ENCODE measurements around the gene ACVRL1.

Gene ACVRL1

DNA sequence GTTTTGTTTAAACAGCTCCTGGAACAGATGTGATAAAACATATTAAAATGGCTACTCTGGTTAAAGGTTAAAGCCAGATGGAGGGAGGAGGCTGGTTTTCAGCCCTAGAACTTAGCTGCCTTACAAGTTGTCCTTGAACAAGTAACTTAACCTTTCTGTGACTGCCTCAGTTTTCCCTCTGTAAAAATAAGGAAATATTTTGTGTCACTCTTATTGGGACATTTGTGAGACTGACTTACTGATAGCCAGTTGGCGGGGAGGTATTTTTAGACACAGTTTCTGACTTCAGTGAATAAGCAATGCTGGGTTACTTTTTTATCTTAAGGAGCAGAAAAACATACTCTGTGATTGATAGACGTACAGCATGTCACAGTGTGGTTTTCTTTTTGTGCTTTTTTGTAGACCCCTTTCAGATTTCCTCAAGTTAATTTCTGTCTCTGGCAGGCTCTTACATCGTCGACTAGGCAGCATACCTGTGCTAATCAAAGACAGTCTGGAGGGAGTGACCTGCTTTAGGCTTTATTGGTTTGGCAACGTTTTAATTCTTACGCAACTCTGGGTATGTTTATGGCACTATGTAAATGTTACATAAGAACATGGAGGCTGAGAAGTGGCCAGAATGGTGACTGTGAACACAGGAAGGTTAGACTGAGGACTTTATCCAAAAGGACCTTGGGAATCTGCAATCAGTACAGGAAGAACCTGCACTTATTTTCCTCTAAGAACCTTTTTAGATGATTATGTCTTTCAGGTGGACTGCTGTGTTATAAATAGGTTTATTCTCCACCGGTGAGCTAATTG is 47.5 kb downstream of the ACVRL1 start:
- Histone ChIP-seq H3K4me1 (peaks cover 17% of the 10 kb centered on the region), H3K4me3 (no peak overlapping the region), H3K27me3 (ENCODE audit: low read depth) (peaks cover 12% of the 10 kb centered on the region), H3K9me3 (no peaks in the 10 kb centered on the region), H3K36me3 (replicated peaks) (0 out of 2 replicates have a peak, but pooled peaks cover 4% of the 10 kb centered on the region)
- in situ Hi-C loops (cut with MboI; ENCODE audit: low sequenced_read_pairs): no loop called here
- no peak for DNase-seq (ENCODE audit: low spot score in 2 of 2)

DNA sequence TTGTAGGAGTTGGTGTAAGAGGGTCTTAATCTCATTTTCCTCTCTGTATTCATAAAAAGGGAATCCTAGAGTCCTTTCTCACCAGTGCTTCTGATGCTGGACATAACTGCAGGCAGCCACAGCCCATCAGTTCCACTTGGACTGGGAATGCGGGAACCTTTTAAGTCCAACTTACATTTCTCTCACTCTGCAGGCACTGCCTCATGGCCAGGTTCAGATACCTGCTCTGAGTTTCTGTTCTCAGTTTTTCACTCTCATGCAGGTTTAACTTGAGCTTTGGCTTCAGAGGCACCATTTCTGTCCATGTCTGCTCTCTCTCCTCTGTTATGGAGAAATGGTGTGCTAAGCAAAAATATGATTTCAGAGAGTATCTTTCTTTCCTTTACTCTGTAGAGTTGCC is 48.4 kb downstream of the ACVRL1 start:
- Histone ChIP-seq H3K36me3 (replicated peaks) (peaks cover 8% of the 10 kb centered on the region), H3K9me3 (no peaks in the 10 kb centered on the region), H3K4me1 (peaks cover 16% of the 10 kb centered on the region), H3K27me3 (ENCODE audit: low read depth) (peaks cover 5% of the 10 kb centered on the region), H3K4me3 (no peak overlapping the region)
- no peak for DNase-seq (ENCODE audit: low spot score in 2 of 2)
- in situ Hi-C loops (cut with MboI; ENCODE audit: low sequenced_read_pairs): no loop called here

DNA sequence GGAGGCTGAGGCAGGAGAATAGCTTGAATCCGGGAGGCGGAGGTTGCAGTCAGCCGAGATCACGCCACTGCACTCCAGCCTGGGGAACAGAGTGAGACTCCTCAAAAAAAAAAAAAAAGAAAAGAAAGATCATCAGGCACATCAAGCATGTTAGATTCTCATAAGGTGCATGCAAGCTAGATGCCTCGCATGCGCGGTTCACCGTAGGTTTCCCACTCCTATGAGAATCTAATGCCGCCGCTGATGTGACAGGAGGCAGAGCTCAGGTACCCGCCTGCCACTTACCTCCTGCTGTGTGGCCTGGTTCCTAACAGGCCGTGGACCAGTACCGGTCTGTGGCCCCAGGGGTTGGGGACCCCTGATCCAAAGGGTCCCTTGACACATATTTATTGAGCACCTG is 51.2 kb downstream of the ACVRL1 start:
- Histone ChIP-seq H3K27me3 (ENCODE audit: low read depth) (no peaks in the 10 kb centered on the region), H3K4me3 (no peak overlapping the region), H3K36me3 (replicated peaks) (peaks cover 19% of the 10 kb centered on the region), H3K9me3 (no peaks in the 10 kb centered on the region), H3K4me1 (peaks cover 16% of the 10 kb centered on the region)
- no peak for DNase-seq (ENCODE audit: low spot score in 2 of 2)
- in situ Hi-C loops (cut with MboI; ENCODE audit: low sequenced_read_pairs): no loop called here

DNA sequence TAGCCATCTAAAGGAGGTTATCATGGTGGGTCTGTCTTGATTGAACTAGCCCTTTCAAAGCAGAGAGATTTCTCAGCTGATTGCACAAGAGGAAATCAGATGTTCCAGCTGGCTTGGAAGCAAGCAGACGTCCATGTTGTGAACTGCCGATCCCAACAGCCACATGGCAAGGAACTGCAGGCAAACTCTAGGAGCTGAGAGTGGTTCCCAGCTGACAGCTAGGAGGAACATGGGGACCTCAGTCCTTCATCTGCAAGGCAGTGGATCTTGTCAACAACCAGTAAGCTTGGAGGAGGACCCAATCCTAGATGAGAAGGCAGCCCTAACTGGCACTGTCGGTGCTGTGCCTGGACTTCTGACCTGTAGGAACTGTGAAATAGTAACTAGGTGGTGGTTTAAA is 51.9 kb downstream of the ACVRL1 start:
- Histone ChIP-seq H3K4me3 (no peak overlapping the region), H3K9me3 (no peaks in the 10 kb centered on the region), H3K4me1 (peaks cover 14% of the 10 kb centered on the region), H3K27me3 (ENCODE audit: low read depth) (no peaks in the 10 kb centered on the region), H3K36me3 (replicated peaks) (peaks cover 22% of the 10 kb centered on the region)
- in situ Hi-C loops (cut with MboI; ENCODE audit: low sequenced_read_pairs): no loop called here
- DNase-seq (ENCODE audit: low spot score in 2 of 2): no peak

DNA sequence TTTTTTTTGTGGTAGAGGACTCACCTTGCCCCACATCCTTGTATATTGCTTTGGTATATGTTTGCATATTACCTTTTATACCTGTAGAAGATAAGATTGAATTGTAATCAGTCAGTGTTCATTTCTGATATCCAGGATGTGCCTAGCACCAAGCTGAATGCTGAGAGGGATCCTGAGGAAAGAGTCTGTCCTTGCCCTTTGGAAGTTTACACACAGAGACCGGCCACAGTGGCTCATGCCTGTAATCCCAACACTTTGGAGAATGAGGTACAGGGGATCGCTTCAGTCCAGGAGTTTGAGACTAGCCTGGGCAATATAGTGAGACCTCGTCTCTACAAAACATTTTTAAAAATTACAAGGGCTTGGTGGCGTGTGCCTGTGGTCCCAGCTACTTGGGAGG is 52.6 kb downstream of the ACVRL1 start:
- Histone ChIP-seq H3K4me1 (peaks cover 7% of the 10 kb centered on the region), H3K36me3 (replicated peaks) (peaks cover 18% of the 10 kb centered on the region), H3K9me3 (no peaks in the 10 kb centered on the region), H3K27me3 (ENCODE audit: low read depth) (no peaks in the 10 kb centered on the region), H3K4me3 (no peak overlapping the region)
- no peak for DNase-seq (ENCODE audit: low spot score in 2 of 2)
- in situ Hi-C loops (cut with MboI; ENCODE audit: low sequenced_read_pairs): no loop called here

DNA sequence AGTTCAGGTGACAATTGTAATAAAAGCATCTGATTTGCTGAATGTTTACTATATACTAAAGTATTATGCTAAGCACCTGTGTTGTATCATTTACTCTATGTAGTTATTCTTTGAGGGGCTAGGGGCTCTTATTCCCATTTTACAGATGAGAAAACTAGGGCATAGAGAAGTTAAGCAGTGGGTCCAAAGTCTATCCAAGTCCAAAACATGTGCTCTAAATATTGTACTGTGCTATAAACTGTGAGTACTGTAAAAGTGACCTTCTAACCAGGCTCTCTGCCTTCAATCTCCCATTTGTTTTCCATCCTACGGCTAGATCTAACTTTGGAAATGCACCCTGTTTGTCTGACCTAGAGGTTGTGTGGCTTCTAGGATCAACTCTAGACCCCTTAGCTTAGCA is 53.2 kb downstream of the ACVRL1 start:
- DNase-seq (ENCODE audit: low spot score in 2 of 2): no peak
- in situ Hi-C loops (cut with MboI; ENCODE audit: low sequenced_read_pairs): no loop called here
- Histone ChIP-seq H3K9me3 (no peaks in the 10 kb centered on the region), H3K36me3 (replicated peaks) (peaks cover 18% of the 10 kb centered on the region), H3K27me3 (ENCODE audit: low read depth) (no peaks in the 10 kb centered on the region), H3K4me1 (peaks cover 7% of the 10 kb centered on the region), H3K4me3 (no peak overlapping the region)

DNA sequence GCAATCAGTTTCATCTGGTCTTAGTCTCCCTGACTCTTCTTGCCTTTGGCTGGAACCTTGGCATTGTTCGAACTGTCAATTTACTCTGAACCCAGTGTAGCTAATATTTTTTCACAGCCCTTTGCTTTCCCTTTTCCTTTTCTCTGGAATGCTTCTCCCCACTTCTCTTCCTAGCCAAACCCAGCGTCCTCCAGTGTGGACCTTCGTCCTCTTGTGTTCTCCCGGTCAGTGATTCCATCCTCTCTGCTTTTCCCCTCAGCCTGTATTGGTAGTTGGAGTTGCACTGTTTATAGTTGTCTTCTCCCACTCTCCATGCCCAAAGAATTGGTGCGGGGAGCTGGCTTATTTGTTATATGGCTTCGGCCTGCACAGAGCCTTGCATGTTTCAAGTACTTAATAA is 53.6 kb downstream of the ACVRL1 start:
- no peak for DNase-seq (ENCODE audit: low spot score in 2 of 2)
- Histone ChIP-seq H3K9me3 (no peaks in the 10 kb centered on the region), H3K36me3 (replicated peaks) (peaks cover 18% of the 10 kb centered on the region), H3K27me3 (ENCODE audit: low read depth) (no peaks in the 10 kb centered on the region), H3K4me1 (peaks cover 7% of the 10 kb centered on the region), H3K4me3 (no peak overlapping the region)
- in situ Hi-C loops (cut with MboI; ENCODE audit: low sequenced_read_pairs): no loop called here

DNA sequence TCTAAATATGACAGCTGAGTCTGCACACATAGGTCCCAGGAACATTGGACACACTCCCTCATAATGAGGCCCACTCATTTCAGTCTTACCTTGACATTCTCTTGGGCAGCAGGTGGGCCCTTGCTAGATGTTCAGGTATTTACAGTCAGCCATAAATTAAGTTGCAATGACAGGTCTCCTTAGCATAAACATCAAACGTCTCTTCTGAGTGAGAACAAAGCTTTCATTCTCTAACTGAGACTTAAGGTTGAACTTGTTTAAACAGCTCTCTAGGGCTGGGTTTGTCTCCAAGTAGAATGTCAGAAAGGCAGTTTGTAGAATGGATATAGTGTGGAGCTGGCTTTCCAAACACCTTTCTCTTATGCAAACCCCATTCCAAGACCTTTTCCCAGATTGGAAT is 54.5 kb downstream of the ACVRL1 start:
- no peak for DNase-seq (ENCODE audit: low spot score in 2 of 2)
- H3K27me3 ChIP-seq (ENCODE audit: low read depth): no peaks in the 10 kb centered on the region
- in situ Hi-C loops (cut with MboI; ENCODE audit: low sequenced_read_pairs): no loop called here
- H3K9me3 ChIP-seq: no peaks in the 10 kb centered on the region
- H3K4me1 ChIP-seq: peaks cover 7% of the 10 kb centered on the region
- H3K36me3 ChIP-seq (replicated peaks): peaks cover 18% of the 10 kb centered on the region
- no peak overlapping the region for H3K4me3 ChIP-seq

GRCh38 chr12:51962737-51963136 is 55.4 kb downstream of the ACVRL1 start:
- DNase-seq (ENCODE audit: low spot score in 2 of 2): no peak
- Histone ChIP-seq H3K9me3 (no peaks in the 10 kb centered on the region), H3K4me1 (peaks cover 7% of the 10 kb centered on the region), H3K27me3 (ENCODE audit: low read depth) (no peaks in the 10 kb centered on the region), H3K4me3 (no peak overlapping the region), H3K36me3 (replicated peaks) (peaks cover 18% of the 10 kb centered on the region)
- in situ Hi-C loops (cut with MboI; ENCODE audit: low sequenced_read_pairs): no loop called here

- H3K36me3 ChIP-seq (replicated peaks): peaks cover 18% of the 10 kb centered on the region
- in situ Hi-C loops (cut with MboI; ENCODE audit: low sequenced_read_pairs): no loop called here
- H3K27me3 ChIP-seq (ENCODE audit: low read depth): no peaks in the 10 kb centered on the region
- no peaks in the 10 kb centered on the region for H3K9me3 ChIP-seq
- peaks cover 7% of the 10 kb centered on the region for H3K4me1 ChIP-seq
- no peak overlapping the region for H3K4me3 ChIP-seq
- no peak for DNase-seq (ENCODE audit: low spot score in 2 of 2)
These were observed 56.2 kb downstream of the ACVRL1 start for GRCh38 chr12:51963477-51963876.

GRCh38 chr12:51969643-51970042 is 62.3 kb downstream of the ACVRL1 start:
- H3K4me1 ChIP-seq: peaks cover 5% of the 10 kb centered on the region
- H3K27me3 ChIP-seq (ENCODE audit: low read depth): no peaks in the 10 kb centered on the region
- in situ Hi-C loops (cut with MboI; ENCODE audit: low sequenced_read_pairs): no loop called here
- H3K4me3 ChIP-seq: no peak overlapping the region
- no peak for DNase-seq (ENCODE audit: low spot score in 2 of 2)
- 0 out of 2 replicates have a peak, but pooled peaks cover 3% of the 10 kb centered on the region for H3K36me3 ChIP-seq (replicated peaks)
- no peaks in the 10 kb centered on the region for H3K9me3 ChIP-seq

DNA sequence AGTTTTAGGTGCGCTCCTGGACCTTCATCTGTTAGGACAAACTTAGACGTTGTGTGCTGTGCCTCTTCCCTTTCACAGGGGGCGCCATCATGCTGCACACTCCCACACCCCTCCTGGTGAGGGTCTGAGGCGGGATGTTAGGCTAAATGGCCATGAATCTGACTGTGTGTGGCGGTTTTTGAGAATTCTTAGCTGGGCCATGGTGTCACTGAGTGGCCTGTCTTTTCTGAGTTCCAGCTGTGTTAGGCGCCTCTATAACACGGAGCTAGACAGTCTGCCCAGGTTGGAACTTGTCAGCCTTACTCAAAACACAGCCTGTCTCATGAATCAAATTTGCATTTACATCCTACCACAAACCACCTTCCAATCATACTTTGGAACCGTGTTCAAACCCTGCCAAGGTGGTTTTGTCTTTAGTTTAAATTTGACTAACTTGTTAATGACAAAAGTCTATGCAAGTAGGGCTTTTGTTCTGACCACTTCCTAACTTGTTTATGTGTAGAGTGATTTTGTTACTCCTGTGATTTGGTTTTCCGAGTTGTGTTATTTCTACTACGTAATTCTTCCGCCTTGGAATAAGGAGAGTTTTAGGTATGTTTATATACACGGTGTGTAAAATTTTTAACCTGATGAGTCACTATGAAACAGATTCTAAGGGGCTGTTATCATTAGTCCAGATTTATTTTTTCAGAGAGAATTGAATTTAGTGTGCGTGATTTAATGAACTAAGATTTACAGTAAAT is 63.8 kb downstream of the ACVRL1 start:
- Histone ChIP-seq H3K9me3 (no peaks in the 10 kb centered on the region), H3K36me3 (replicated peaks) (peaks cover 13% of the 10 kb centered on the region), H3K4me3 (no peak overlapping the region), H3K27me3 (ENCODE audit: low read depth) (no peaks in the 10 kb centered on the region), H3K4me1 (peaks cover 5% of the 10 kb centered on the region; the same call in 1 of the 2 replicates)
- in situ Hi-C loops (cut with MboI; ENCODE audit: low sequenced_read_pairs): no loop called here
- DNase-seq (ENCODE audit: low spot score in 2 of 2): peak in 1 of 2 experiments; percentile 60

DNA sequence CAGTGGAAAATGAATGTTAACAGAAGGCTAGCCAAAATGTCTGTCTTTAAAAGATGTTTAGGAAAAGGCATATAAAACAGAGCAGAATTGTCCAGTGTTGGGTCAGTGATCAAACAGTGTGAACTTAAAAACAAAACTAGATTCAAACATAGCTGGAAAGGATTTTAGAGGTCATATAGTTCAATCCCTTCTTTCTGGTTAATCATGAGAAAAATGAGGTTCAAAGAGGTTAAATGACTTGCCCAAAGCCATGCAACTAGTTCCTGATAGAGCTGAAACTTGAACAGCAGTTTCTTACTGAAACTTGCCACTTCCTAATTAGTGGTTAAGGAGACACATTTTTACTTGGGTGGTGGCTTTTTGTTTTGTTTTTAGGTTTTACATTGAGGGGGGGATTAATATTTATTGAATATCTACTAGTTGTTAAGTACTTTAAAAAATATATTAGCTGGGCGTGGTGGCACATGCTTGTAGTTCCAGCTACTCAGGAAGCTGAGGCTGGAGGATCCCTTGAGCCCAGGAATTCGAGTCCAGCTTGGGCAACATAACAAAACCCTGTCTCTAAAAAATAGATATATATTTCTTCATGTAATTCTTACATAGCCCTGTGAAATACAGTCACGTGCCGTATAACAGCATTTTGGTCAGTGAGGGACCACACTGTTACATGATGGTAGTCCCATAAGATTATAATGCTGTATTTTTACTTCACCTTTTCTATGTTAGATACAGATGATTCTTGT is 64.5 kb downstream of the ACVRL1 start:
- Histone ChIP-seq H3K4me1 (peaks cover 5% of the 10 kb centered on the region; the same call in 1 of the 2 replicates), H3K27me3 (ENCODE audit: low read depth) (no peaks in the 10 kb centered on the region), H3K36me3 (replicated peaks) (peaks cover 21% of the 10 kb centered on the region), H3K4me3 (no peak overlapping the region), H3K9me3 (no peaks in the 10 kb centered on the region)
- in situ Hi-C loops (cut with MboI; ENCODE audit: low sequenced_read_pairs): no loop called here
- no peak for DNase-seq (ENCODE audit: low spot score in 2 of 2)

DNA sequence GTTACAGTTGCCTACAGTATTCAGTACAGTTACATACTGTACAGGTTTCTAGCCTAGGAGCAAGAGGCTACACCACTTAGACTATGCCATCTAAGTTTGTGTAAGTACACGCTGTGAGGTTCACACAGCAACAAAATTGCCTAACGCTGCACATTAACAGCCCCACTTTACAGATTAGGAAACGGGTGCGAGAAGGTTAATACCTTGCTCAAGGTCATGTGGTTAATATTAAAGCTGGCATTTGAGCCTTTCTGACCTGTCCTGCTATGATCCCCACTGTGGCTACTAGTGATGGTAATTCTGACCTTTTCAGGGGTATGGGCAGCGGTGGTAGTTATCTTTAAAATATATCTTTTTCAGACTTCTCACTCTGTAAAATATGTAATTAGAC is 65.1 kb downstream of the ACVRL1 start:
- DNase-seq (ENCODE audit: low spot score in 2 of 2): no peak
- peaks cover 25% of the 10 kb centered on the region for H3K36me3 ChIP-seq (replicated peaks)
- in situ Hi-C loops (cut with MboI; ENCODE audit: low sequenced_read_pairs): no loop called here
- no peaks in the 10 kb centered on the region for H3K27me3 ChIP-seq (ENCODE audit: low read depth)
- H3K9me3 ChIP-seq: no peaks in the 10 kb centered on the region
- H3K4me3 ChIP-seq: no peak overlapping the region
- H3K4me1 ChIP-seq: peaks cover 5% of the 10 kb centered on the region; the same call in 1 of the 2 replicates

Data from HAP-1 (cell line).